SU-DHL-6 (cell line): ENCODE measurements around the gene HES7.

Experiments
- H2AFZ ChIP-seq: fragments of 200-600 bp; sonication (generic); 2 replicates; pipeline ENCODE4 v1.6.1; 2014; ENCODE audit warnings: low read depth, mild to moderate bottlenecking, moderate library complexity, mixed read lengths, antibody characterized with exemption, low read length; ENCODE audit not compliant: severe bottlenecking
- H3F3A ChIP-seq: fragments of 200-600 bp; shearing (Covaris generic); 2 replicates; pipeline ENCODE4 v1.6.0; 2016; ENCODE audit warnings: antibody characterized with exemption, mild to moderate bottlenecking; ENCODE audit not compliant: insufficient read depth
- H3K27ac ChIP-seq: fragments of 200-600 bp; sonication (generic); 2 replicates; pipeline ENCODE4 v1.5.1; 2016; ENCODE audit warnings: low read depth, mild to moderate bottlenecking, low read length, moderate library complexity, mixed read lengths
- H3K27me3 ChIP-seq: fragments of 200-600 bp; sonication (generic), shearing (Covaris generic); 2 replicates; pipeline ENCODE4 v1.6.0; 2014; ENCODE audit warnings: mild to moderate bottlenecking, low read length
- H3K36me3 ChIP-seq: fragments of 200-600 bp; sonication (generic); 2 replicates; pipeline ENCODE4 v1.6.1; 2014; ENCODE audit warnings: mild to moderate bottlenecking, low read length, mixed read lengths
- H3K4me2 ChIP-seq: fragments of 300-600, 200-600 bp; shearing (Covaris generic), sonication (generic); 2 replicates; pipeline ENCODE4 v1.6.0; 2014; ENCODE audit warnings: low read length, low read depth, mild to moderate bottlenecking; ENCODE audit not compliant: poor library complexity, severe bottlenecking
- H3K4me3 ChIP-seq: fragments of 200-600 bp; sonication (generic); 2 replicates; pipeline ENCODE4 v1.5.1; 2014; ENCODE audit warnings: antibody characterized with exemption, low read length, mild to moderate bottlenecking, mixed read lengths; ENCODE audit not compliant: insufficient read depth, poor library complexity, severe bottlenecking
- H3K79me2 ChIP-seq: fragments of 200-600 bp; sonication (generic); 2 replicates; pipeline ENCODE4 v1.6.1; 2014; ENCODE audit warnings: mild to moderate bottlenecking, low read length, moderate library complexity; ENCODE audit not compliant: insufficient read depth
- H3K9ac ChIP-seq: fragments of 200-600 bp; sonication (generic); 2 replicates; pipeline ENCODE4 v1.7.0; 2014; ENCODE audit warnings: mild to moderate bottlenecking, low read length
- H3K9me2 ChIP-seq: fragments of 200-600 bp; sonication (generic); replicated peaks from 2 replicates; pipeline ENCODE4 v1.6.1; 2014; ENCODE audit warnings: low read length; ENCODE audit not compliant: insufficient read depth
- H3K9me3 ChIP-seq: fragments of 200-600 bp; sonication (generic); 2 replicates; pipeline ENCODE4 v1.6.1; 2014; ENCODE audit warnings: low read length, mixed read lengths; ENCODE audit not compliant: insufficient read depth
- H4K20me1 ChIP-seq: fragments of 200-600 bp; sonication (generic); 2 replicates; pipeline ENCODE4 v1.6.1; 2014; ENCODE audit warnings: low read depth, mild to moderate bottlenecking, antibody characterized with exemption, low read length, moderate library complexity, mixed read lengths
- CTCF ChIP-seq: fragments of 200-600 bp; sonication (generic); IDR thresholded peaks from one replicate; pipeline ENCODE4 v1.5.1; 2017; ENCODE audit warnings: antibody characterized with exemption, mild to moderate bottlenecking, low read length, moderate library complexity; ENCODE audit not compliant: insufficient read depth, poor library complexity, severe bottlenecking
- EZH2phosphoT487 ChIP-seq: fragments of 200-600 bp; sonication (generic), shearing (Covaris generic); conservative IDR thresholded peaks from 2 replicates; pipeline ENCODE4 v1.6.1; 2018; ENCODE audit warnings: mild to moderate bottlenecking, antibody characterized with exemption, low read length, moderate library complexity, mixed read lengths

Gene HES7

GRCh38 chr17:8075574-8076342, 48.1 kb downstream of the HES7 start:
- Histone ChIP-seq H3K27me3 (no peaks in the 10 kb centered on the region), H3K79me2 (no peaks in the 10 kb centered on the region), H3K9me3 (no peaks in the 10 kb centered on the region), H3K36me3 (no peaks in the 10 kb centered on the region), H3K4me3 (no peak overlapping the region), H3F3A (no peaks in the 10 kb centered on the region), H3K27ac (no peak overlapping the region), H3K9me2 (no peaks in the 10 kb centered on the region), H3K9ac (no peak overlapping the region), H3K4me2 (no peak overlapping the region), H4K20me1 (no peaks in the 10 kb centered on the region), H2AFZ (no peak overlapping the region)
- TF ChIP-seq EZH2phosphoT487: no peak
- no peak for TF ChIP-seq CTCF

GRCh38 chr17:8075081-8075480, 48.8 kb downstream of the HES7 start:
- H3K9me2 ChIP-seq: no peaks in the 10 kb centered on the region
- no peaks in the 10 kb centered on the region for H4K20me1 ChIP-seq
- TF ChIP-seq CTCF (no peak), EZH2phosphoT487 (no peak)
- no peaks in the 10 kb centered on the region for H3K9me3 ChIP-seq
- no peak overlapping the region for H2AFZ ChIP-seq
- H3K4me3 ChIP-seq: no peak overlapping the region
- no peak overlapping the region for H3K4me2 ChIP-seq
- no peaks in the 10 kb centered on the region for H3K79me2 ChIP-seq
- no peak overlapping the region for H3K9ac ChIP-seq
- no peaks in the 10 kb centered on the region for H3K27me3 ChIP-seq
- H3K27ac ChIP-seq: no peak overlapping the region
- H3F3A ChIP-seq: no peaks in the 10 kb centered on the region
- no peaks in the 10 kb centered on the region for H3K36me3 ChIP-seq

- no peak for TF ChIP-seq CTCF
- no peak for TF ChIP-seq EZH2phosphoT487
- Histone ChIP-seq H3K27ac (no peak overlapping the region), H3K9me2 (no peaks in the 10 kb centered on the region), H3K36me3 (no peaks in the 10 kb centered on the region), H3K27me3 (no peaks in the 10 kb centered on the region), H3K9ac (no peak overlapping the region), H3K9me3 (no peaks in the 10 kb centered on the region), H3K79me2 (no peaks in the 10 kb centered on the region), H2AFZ (no peak overlapping the region), H4K20me1 (no peaks in the 10 kb centered on the region), H3K4me2 (no peak overlapping the region), H3F3A (no peaks in the 10 kb centered on the region), H3K4me3 (no peak overlapping the region)
Measured at GRCh38 chr17:8074554-8074953, 49.4 kb downstream of the HES7 start.
